Measurements from ENCODE around the gene SNAPIN. TPM values are rescaled to one million over a fixed set of nuclear protein-coding genes. Genes with fewer than 3 reads are reported as not detected.

The SNAPIN gene
- total RNA-seq, 4 donors from 2014 or later: 10.5 to 38.4 (median 27.4) TPM

GRCh38 chr1:153682730-153683129, 24.2 kb downstream of the SNAPIN start:
- in situ Hi-C loops (cut with MboI; ENCODE audit: low pct_ligation_motif_present in 1 of 4, low pct_unique_long_range_greater_than_20kb in 1 of 4, low sequenced_read_pairs in 3 of 4): loop anchor here in 1 of 4 donors (25.0 kb wide), 1 partner anchor 305 kb away; the partner anchor contains the start of genes JTB, RAB13 and RPS27
- H3K27me3 ChIP-seq: peaks cover 41% of the 10 kb centered on the region
- H3K27ac ChIP-seq: no peak overlapping the region
- 77 to 92% methylated on average over 3 to 7 of the region's 7 CpGs for WGBS, 2 donors (ENCODE audit: low coverage in 1 of 2)
- H3K9me3 ChIP-seq: no peaks in the 10 kb centered on the region
- peaks cover 7 to 23% (median 20%) of the 10 kb centered on the region in 4 donors for H3K4me1 ChIP-seq
- no peak for DNase-seq
- H3K36me3 ChIP-seq: no peaks in the 10 kb centered on the region
- no peak for TF ChIP-seq CTCF (IDR thresholded peaks at IDR 0.05)
- TF ChIP-seq POLR2AphosphoS5 (IDR thresholded peaks at IDR 0.05): no peak
- no peak for TF ChIP-seq EP300 (IDR thresholded peaks at IDR 0.05; ENCODE audit: low read depth)
- no peak for TF ChIP-seq POLR2A (IDR thresholded peaks at IDR 0.05)
- H3K4me3 ChIP-seq: no peak overlapping the region
- intact Hi-C loops (cut with DNase I; ENCODE audit: low total_unique reads): no loop called here

GRCh38 chr1:153683854-153684253, 25.4 kb downstream of the SNAPIN start:
- peaks cover 30% of the 10 kb centered on the region for H3K27me3 ChIP-seq
- H3K4me1 ChIP-seq: peaks cover 0 to 11% (median 9%) of the 10 kb centered on the region in 4 donors
- intact Hi-C loops (cut with DNase I; ENCODE audit: low total_unique reads): no loop called here
- H3K36me3 ChIP-seq: no peaks in the 10 kb centered on the region
- WGBS, 2 donors (ENCODE audit: low coverage in 1 of 2): 53 to 71% methylated on average over 4 to 5 of the region's 5 CpGs
- TF ChIP-seq EP300 (IDR thresholded peaks at IDR 0.05; ENCODE audit: low read depth) (no peak), POLR2AphosphoS5 (IDR thresholded peaks at IDR 0.05) (no peak), POLR2A (IDR thresholded peaks at IDR 0.05) (no peak), CTCF (IDR thresholded peaks at IDR 0.05) (no peak)
- in situ Hi-C loops (cut with MboI; ENCODE audit: low pct_ligation_motif_present in 1 of 4, low pct_unique_long_range_greater_than_20kb in 1 of 4, low sequenced_read_pairs in 3 of 4): loop anchor here in 1 of 4 donors (25.0 kb wide), 1 partner anchor 303 kb away; the partner anchor contains the start of genes JTB, RAB13 and RPS27
- no peak overlapping the region for H3K27ac ChIP-seq
- no peak for DNase-seq
- H3K4me3 ChIP-seq: no peak overlapping the region
- no peaks in the 10 kb centered on the region for H3K9me3 ChIP-seq

GRCh38 chr1:153684892-153685291, 26.4 kb downstream of the SNAPIN start:
- in situ Hi-C loops (cut with MboI; ENCODE audit: low pct_ligation_motif_present in 1 of 4, low pct_unique_long_range_greater_than_20kb in 1 of 4, low sequenced_read_pairs in 3 of 4): loop anchor here in 1 of 4 donors (25.0 kb wide), 1 partner anchor 302 kb away; the partner anchor contains the start of genes JTB, RAB13 and RPS27

More at GRCh38 chr1:153684892-153685291, 26.4 kb downstream of the SNAPIN start:
- TF ChIP-seq EP300 (IDR thresholded peaks at IDR 0.05; ENCODE audit: low read depth) (no peak), POLR2A (IDR thresholded peaks at IDR 0.05) (no peak), POLR2AphosphoS5 (IDR thresholded peaks at IDR 0.05) (no peak), CTCF (IDR thresholded peaks at IDR 0.05) (no peak)
- Histone ChIP-seq H3K27me3 (peaks cover 19% of the 10 kb centered on the region), H3K9me3 (no peaks in the 10 kb centered on the region), H3K4me1 (peaks cover 0 to 1% (median 0%) of the 10 kb centered on the region in 4 donors), H3K36me3 (no peaks in the 10 kb centered on the region), H3K27ac (no peak overlapping the region), H3K4me3 (no peak overlapping the region)
- 81% methylated on average over 12 of the region's 12 CpGs; no CpG with 5 or more reads in 1 of the 2 donors for WGBS, 2 donors (ENCODE audit: low coverage in 1 of 2)
- intact Hi-C loops (cut with DNase I; ENCODE audit: low total_unique reads): no loop called here
- DNase-seq: no peak
